GM19035 (cell line): ENCODE results near the gene CPSF6.
"Not testable (repeated sequence)": the region's sequence is repeated elsewhere in the genome, so short reads cannot be mapped to it uniquely, and the experiment has no call there.

ENCODE experiments used
- ATAC-seq: cut with Tn5 transposase; IDR thresholded peaks from one replicate; pipeline ENCODE4 v1.9.1; 2021; ENCODE audit not compliant: unreplicated experiment

Gene CPSF6, protein sequence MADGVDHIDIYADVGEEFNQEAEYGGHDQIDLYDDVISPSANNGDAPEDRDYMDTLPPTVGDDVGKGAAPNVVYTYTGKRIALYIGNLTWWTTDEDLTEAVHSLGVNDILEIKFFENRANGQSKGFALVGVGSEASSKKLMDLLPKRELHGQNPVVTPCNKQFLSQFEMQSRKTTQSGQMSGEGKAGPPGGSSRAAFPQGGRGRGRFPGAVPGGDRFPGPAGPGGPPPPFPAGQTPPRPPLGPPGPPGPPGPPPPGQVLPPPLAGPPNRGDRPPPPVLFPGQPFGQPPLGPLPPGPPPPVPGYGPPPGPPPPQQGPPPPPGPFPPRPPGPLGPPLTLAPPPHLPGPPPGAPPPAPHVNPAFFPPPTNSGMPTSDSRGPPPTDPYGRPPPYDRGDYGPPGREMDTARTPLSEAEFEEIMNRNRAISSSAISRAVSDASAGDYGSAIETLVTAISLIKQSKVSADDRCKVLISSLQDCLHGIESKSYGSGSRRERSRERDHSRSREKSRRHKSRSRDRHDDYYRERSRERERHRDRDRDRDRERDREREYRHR

DNA sequence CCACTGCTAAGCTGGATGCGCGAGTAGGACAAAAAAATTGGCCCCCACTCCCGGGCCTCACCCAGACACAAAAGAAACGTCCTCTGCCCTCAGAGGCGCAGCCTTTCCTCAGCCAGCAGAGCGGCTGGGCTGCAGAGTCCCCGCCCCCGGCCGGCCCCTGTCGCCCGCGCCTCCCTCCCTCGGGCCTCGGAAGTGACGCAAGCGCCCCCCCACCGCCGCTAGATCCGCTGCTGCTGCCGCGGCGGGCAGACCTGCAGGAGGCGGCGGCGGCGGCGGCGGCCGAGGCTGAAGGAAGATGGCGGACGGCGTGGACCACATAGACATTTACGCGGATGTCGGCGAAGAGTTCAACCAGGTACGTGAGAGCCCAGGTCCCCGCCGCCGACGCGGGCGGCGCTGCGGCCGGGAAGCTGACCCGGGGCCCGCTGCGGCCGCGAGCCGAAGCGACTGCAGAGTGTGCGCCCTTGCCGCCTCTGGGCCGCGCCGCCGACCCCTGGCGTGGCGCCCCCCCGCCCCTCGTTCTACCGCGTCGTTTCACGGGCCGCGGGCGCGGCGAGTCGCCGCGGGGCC, at the start of gene CPSF6:
TSS of gene CPSF6 (plus strand) at position 218 of the 570 bp plus-strand sequence. CDS start at position 296, 78 bp downstream.
- peak; percentile 91 for ATAC-seq

DNA sequence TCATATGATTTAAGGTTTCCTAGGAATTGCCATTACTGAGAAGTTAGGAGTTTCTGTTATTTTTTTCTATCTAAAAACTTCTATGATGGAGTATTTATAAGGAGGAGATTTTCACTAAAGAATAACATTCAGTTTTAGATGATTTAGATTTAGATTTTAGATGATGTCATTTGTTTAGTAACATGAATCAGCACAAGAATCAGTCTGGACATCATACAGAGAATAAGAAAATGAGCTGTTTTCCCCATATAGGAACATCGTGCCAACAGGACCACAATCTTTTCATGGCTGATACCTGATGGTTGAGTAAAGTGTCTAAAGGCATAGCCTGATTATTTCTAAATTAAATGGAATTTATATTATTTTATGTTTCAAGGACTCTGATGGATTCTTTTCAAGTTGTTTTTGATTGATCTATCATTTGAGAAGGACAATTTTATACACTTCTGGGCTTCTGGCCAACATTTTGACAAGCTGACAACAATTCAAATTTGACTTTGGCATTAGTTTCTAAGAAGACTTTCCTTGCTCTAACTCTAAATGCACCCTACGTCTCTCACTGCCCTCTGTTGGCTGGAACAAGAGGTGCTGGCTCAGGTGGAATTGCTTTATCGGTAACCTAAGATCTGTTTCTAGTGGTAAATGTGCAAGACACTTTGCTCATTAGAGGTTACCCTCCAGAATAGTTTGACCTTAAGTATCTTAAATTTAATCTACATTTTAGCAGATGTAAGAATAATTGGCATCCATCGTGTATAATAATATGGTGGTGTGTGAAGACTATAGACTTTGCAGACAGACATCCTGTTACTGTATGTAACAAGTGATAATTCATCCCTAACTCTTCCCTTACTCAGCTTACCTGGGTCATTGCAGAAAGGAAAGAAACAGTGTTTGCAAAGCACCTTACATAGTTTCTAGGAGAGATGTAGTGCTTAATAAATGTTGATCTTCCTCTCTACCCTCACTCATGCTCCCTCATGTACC, 42.8 kb upstream of the CPSF6 start:
- no peak for ATAC-seq

DNA sequence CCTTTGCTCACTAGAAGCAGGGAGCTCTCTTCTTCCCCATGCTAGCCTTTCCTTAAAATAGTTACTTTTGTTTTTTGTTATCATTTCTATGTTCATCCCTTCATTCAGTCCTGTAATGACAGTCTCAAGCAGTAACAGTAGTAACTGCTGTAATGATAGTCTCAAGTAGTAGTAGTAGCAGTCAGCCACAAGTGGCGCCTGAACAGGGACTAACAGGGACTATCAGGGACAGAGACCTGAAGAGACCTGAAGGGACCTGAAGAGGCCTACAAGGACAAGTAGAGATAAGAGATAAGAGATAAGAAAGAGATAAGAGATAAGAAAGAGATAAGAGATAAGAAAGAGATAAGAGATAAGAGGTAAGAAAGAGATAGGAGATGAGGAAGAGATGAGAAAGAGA, 39.4 kb upstream of the CPSF6 start:
- ATAC-seq, result not testable (repeated sequence)

DNA sequence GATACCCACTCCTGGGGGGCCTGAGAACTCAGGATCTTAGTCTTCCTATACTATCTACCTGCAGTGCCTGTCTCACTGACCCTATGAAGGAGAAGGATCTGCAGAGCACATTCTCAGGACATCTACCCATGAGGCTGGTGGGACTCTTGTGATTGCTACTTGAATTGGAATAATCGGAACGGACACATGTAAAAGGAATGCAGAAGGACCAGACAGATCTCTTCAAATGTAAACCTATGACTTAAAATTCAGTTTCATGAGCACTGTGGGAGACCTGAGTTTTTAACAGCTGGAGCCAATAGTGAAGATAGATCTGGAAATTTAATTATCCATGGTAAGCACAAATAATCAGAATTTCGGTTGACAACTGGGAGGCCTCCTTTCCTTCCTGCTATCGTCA, 35.2 kb upstream of the CPSF6 start:
- no peak for ATAC-seq

DNA sequence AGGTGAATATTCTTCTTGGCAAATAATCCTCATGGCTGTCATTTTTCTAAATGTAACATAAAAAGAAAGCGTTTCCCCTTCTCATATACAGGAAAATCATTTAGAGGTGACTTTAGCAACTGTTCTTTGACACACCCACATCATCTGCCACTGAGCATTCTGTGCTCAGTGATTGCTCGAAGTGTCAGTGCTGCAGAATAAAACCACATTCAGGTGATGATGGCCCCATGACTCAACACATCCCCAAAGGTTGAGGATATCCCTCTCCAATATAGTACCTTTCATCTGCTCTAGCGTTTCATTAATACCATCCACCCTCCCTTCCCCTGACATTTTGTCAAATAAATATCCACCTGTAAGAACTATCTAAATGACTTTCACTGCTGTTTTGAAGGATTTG, 28.7 kb upstream of the CPSF6 start:
- no peak for ATAC-seq

DNA sequence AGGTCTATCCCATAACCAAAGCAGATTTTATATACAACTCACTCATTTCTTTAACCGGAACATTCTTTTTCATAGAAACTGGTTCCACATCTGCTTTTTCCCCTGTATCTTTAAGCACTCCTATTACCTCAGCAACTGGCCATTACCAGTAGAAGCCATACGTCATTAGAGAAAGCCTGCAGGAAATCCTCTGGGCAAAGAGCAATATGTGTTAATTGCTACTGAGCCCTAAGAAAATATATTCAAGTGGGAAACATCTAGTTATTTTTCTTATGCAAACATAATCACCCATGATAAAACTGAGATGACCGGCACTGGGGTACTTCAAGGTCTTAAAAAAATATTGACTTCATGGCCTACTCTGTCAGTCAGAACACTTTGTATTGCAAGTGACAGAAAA, 28.2 kb upstream of the CPSF6 start:
- no peak for ATAC-seq

DNA sequence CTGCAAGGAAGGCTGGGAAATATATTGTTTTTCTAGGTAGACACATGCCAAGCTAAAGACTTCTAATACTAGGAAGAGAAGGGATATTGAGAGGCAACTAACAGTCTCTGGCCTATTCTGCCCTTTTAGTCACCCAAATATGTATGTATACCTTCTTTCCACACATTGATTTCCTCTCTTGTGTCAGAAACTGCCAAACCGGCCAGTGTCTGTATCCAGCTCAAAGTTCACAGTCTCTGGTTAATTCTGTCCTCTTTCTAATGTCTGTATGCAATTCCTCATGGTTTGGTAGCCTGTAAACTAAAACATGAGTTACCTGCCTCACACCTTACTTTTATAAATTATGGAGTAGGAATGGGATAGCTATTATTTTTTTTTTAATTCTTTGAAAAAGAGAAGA, 25.2 kb upstream of the CPSF6 start:
- ATAC-seq, result no peak

DNA sequence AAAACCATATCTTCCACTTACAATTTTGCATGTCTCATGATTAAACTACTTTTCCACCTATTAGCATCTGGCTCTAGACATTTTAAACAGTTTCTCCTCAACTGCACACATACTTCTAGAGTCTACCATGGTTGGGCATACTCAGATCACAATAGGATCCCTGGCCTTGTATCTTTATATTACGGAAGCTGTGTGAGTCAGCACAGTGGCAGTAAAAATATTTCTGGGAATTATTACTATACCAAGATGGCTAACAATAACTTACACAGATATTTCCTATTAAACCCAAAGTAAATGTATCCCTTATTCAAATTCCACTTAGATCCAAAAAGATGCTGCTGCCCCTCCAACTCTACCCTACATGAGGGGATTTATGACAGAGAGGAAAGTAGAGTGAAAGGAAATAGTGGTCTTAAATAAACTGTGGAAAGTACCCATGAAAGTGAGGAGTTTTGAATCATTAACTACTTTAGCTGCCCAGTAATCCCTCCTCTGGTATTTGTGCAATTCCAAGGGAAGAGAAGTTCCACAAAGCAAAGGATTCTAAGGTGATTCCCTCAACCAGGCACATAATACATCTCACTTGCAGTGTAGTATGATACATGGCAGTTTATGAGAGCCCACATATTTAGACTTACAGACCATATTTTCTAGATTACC, 14.0 kb upstream of the CPSF6 start:
- no peak for ATAC-seq

DNA sequence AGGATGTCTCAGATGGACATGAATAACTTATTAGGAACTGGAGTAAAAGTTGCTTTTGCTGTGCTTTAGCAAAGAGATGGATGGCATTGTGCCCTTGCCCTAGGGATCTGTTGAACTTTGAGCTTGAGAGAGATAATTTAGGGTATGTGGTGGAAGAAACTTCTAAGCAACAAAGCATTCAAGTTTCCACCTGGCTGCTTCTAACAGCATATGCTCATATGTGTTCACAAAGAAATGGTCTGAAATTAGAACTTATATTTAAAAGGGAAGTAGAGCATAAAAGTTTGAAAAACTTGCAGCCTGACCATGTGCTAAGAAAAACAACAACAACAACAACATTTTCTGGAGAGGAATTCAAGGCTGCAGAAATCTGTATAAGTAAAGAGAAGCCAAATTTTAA, 7.9 kb upstream of the CPSF6 start:
- ATAC-seq, result no peak

DNA sequence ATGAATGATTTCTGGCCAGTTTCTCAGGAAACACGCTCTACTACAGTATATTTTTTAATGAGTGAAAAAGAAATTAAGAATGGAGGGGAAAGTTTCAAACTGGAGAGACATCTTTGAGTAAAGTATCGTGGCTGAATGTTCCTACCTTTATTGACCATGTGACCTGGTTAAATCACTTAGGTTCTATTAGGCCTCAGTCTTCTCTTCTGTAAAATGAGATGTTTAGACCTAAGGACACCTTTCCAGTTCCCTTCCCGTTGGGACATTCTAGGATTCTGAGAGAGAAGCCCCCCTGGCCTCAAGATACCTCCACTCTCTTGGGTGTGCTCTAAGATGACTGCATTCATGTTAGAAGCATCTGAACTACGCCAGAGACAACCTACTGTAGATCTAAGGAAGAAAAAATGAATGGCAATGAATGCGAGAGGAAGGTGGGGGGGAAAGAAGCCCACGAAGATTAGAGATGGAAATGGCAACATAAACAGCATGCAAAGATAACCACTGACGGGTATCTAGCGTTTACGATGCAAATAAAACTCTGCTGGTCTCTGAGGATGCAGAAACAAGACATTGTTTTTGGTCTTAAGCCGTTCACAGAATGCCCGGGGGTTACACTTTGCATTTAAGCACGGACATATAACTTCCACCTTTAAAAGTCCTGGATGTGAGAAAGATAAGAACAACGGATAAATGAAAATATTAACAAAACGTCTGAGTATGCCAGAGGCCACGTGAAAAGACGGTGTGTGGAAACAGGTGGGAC, 599 bp upstream of the CPSF6 start:
- peak; percentile 3 for ATAC-seq

DNA sequence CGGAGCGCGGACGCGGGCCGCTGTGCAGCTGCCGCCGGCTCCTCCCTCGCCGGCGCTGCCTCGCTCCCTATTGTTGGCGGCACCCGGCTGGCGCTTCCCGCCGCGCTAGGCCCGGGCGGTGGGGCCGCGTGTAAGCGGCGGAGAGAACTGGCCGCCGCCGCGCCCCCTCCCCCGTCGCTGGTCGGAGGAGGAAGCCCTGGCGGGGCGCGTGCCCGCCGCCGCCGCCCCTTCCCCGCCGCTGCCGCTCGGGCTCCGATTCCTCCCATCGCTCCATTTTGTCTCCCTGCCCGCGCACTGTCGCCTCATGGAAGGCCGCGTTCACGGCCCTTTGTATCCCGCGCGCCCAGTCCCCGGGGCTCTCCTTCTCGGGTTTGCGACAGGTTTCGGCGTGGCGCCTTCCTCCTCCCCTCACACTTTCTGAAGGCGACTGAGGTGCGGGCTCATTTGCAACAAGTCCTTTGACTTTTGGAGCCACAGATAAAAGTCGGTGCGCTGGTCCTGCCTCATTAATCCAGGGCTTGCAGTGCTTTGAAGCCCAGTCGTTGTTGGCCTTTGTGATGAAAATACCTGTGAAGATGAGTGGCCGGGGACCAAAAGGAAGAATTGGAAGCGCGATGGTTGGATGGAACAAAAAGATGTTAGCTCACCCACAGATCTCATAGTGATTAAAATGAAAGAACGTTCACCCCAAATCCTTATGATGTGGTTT, 707 bp downstream of the CPSF6 start:
- ATAC-seq, result peak; percentile 38

DNA sequence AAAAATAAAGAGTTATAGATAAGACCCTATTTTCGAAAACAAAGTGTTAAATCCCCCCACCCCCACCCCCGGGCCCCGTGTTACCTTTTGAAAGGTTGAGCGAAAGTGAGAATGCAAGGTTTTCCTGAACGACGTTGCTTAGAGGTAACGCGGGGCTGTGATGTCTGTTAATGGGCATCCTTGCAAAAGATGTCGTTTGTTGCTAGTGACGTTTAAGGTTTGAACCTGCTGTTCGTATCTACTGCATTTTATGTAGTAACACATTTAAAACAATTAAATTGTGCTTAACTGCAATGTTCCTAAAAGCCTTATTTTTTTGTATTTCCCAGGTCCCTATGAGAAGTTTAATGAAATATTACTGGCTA, 1.2 kb downstream of the CPSF6 start:
- ATAC-seq, result no peak

DNA sequence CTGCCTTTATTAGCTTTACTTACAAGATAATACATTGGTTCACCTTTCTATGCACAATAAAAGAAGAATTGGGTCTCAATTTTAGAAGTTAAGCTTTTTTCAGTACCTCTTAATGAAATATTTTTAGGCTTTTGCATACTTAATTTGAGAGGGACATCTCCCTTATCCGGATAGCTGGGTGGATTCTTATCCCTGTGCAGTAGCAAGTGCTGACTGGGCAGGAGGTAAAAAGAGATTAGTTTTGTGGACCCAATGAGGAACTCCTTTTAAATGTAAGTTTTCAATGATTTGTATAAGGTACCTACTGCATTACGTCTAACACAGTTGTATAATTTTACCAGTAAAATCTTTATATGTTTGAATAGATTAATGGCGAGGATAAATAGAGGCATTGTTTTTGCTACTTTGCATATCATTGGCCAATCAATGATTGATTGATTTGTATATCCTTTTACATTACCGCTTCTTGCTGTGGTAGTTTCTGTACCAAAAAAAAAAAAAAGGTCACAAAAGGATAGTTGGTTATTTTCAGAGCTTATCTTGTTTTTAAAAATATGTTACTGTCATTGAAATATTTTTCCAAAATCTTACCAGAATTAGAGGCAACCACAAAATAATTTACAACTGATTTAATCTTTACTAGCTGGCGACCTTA, 2.2 kb downstream of the CPSF6 start:
- ATAC-seq, result no peak

DNA sequence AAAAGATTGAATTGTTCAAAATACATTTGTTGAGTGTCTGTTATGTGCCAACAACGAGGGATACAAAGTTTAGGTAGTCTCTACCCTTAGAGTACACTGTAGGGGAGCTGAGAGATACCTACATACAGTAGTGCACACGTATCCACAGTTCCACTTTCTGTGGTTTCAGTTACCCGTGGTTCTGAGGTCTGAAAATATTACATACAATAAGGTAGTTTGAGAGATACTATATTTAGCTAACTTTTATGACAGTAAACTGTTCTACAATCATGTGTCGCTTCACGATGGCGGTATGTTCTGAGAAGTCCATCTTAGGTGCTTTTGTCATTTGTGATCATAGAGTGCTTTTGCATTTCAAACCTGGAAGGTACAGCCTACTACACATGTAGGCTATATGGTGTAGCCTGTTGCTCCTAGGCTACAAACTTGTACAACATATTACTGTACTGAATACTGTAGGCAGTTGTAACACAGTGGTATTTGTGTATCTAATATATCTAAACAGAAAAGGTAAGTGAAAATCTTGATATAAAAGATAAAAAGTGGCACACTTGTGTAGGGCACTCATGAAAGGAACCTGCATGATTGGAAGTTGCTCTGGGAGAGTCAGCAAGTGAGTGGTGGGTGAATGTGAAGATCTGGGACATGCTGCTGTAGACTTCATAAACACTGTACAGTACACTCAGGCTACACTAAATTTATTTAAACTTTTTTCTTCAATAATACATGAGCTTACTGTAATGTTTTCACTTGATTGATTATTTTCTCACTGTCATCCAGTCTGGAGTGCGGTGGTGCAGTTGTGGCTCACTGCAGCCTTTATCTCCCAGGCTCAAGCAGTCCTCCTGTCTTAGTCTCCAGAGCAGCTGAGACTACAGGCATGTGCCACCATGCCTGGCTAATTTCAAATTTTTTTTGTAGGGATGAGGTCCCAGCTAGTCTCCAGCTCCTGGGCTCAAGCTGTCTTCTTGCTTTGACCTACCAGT, 4.0 kb downstream of the CPSF6 start:
- ATAC-seq, result no peak

DNA sequence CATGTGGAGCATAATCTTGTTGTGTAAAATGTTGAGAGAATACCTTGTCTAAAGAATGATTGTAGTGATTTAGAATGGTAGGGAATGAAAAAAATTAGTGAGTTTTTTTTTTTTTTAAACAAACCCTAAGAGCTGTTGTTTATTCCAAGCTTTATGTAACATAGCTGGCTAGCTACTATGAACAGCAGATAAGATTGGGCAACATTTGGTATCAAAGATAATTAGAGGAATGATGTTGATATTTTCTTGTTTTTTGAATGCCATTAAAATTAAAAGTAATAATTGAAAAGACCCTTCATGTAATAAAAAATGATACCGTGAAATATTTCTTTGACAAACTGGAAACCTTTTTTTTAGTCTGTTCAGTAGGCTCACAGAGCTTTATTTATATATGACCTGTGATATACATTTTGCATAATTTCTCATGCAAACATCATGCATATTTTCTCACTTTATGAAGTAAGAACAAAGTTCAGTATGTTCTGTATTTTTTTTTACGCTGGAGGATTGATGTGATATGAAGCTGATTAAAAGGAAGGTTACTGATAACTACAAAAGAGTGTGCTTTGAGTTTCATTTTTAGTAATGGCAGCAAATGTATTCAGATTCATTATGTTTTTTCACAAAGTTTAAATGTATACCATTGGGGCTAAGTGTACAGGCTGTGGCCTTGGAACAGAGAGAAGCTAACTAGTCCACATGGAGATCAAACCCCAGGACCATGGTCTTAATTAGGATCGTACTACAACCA, 8.1 kb downstream of the CPSF6 start:
- ATAC-seq, result no peak

DNA sequence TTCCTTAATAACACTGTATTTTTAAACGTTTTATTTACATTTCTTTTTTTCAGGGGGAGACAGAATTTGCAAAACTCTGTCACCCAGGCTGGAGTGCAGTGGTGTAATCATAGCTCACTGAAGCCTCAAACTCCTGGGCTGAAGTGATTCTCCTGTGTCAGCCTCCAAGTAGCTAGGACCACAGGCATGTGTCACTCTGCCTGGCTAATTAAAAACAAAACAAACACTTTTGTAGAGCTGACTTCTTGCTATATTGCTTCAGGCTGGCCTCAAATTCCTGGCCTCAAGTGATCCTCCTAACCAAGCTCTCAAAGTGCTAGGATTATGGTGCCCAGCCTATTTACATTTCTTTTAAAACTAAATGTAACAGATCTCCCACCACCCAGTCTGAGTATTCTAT, 12.7 kb downstream of the CPSF6 start:
- ATAC-seq, result no peak

DNA sequence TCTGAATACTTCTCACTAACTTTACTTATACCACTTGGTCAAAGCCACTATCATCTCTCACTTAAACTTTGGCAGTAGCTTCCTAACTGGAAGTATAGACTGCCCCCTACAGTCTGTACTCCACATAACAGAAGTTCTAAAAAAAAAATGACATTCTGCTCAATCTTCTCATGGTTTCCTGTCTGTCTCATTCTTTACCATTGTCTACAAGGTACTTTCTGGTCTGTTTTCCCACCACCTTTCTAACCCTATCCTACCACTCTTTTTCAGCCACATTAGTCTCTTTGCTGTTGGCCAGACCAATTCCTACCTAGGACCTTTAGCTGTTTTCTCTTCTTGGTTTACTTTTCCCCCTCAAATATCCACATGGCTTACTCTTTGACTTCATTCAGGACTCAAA, 14.7 kb downstream of the CPSF6 start:
- ATAC-seq, result peak; percentile 75
